Activated T-helper 1 cell treated with anti-CD3 and anti-CD28 coated beads, Interleukin-12 subunit alpha, Interleukin-12 subunit beta, Interleukin-2, Interleukin-4 antibody, amounts not matched to agents 30 ng/mL and 10 ng/mL and 1 ng/mL, durations not matched to agents 14 hours and 24 hours and 36 hours (primary cell): ENCODE measurements around the gene ANKRD42. TPM values are rescaled to one million over a fixed set of nuclear protein-coding genes. Genes with fewer than 3 reads are reported as not detected.
A peak's percentile ranks its signal among the peaks of the same experiment; 100 is the strongest.

Experiments
- DNase-seq: peaks from one replicate; pipeline ENCODE4 v3.0.0; 2021; ENCODE audit warnings: low spot score
- H3K27ac Mint-ChIP-seq: one replicate; pipeline ENCODE4 v1.8.0; 2021; ENCODE audit warnings: mild to moderate bottlenecking, mixed read lengths
- H3K27me3 Mint-ChIP-seq: one replicate; pipeline ENCODE4 v1.8.0; 2022; ENCODE audit warnings: mild to moderate bottlenecking, moderate library complexity, mixed read lengths; ENCODE audit not compliant: insufficient read depth
- H3K36me3 Mint-ChIP-seq: one replicate; pipeline ENCODE4 v1.8.0; 2021; ENCODE audit warnings: low read depth, mixed read lengths
- H3K4me1 Mint-ChIP-seq: one replicate; pipeline ENCODE4 v1.8.0; 2021; ENCODE audit warnings: low read depth, mixed read lengths
- H3K4me3 Mint-ChIP-seq: one replicate; pipeline ENCODE4 v1.8.0; 2021; ENCODE audit warnings: mild to moderate bottlenecking, moderate library complexity, mixed read lengths
- H3K9me3 Mint-ChIP-seq: one replicate; pipeline ENCODE4 v1.8.0; 2021; ENCODE audit warnings: mixed read lengths
- intact Hi-C: fragments of 100-400 bp; cut with micrococcal nuclease; formaldehyde crosslinking; loops from one replicate; pipeline ENCODE4 v1.15.1; 2024
- total RNA-seq: library from RNA; stranded (reverse); gene quantifications from 2 replicates; pipeline ENCODE4 v1.2.3, GENCODE V29; 2022

The ANKRD42 gene
- total RNA-seq, 1 donor from 2014 or later, result 3.3 TPM

- Mint-ChIP-seq H3K4me3 (peak within 1 kb of the TSS; percentile 96), H3K27ac (peak within 1 kb of the TSS; percentile 95), H3K9me3 (peaks cover 4% of the 10 kb centered on the region), H3K27me3 (peaks cover 4% of the 10 kb centered on the region), H3K4me1 (peaks cover 21% of the 10 kb centered on the region), H3K36me3 (peaks cover 12% of the 10 kb centered on the region)
- DNase-seq, result peak; percentile 91
- intact Hi-C loops, result loop anchor here (1.0 to 10.0 kb wide), 6 partner anchors 35 to 1411 kb away; partner anchors contain the start of genes ANKRD42, DDIAS and RAB30
Observed at GRCh38 chr11:83285771-83286528, 92.4 kb downstream of the ANKRD42 start, which contains the start of gene CCDC90B. TSS of gene CCDC90B (minus strand) at chr11:83286367. CDS start at chr11:83285972, 395 bp downstream.

- Mint-ChIP-seq H3K27me3 (peaks cover 4% of the 10 kb centered on the region), H3K4me3 (peak overlapping the region; percentile 27), H3K36me3 (peaks cover 10% of the 10 kb centered on the region), H3K4me1 (peaks cover 17% of the 10 kb centered on the region), H3K27ac (no peak overlapping the region), H3K9me3 (peaks cover 4% of the 10 kb centered on the region)
- DNase-seq, result no peak
- intact Hi-C loops, result loop anchor here (10.0 kb wide), 1 partner anchor 1413 kb away; no protein-coding TSS in a partner anchor
Observed at GRCh38 chr11:83287631-83288030, 94.1 kb downstream of the ANKRD42 start.

GRCh38 chr11:83292709-83293456 is 99.4 kb downstream of the ANKRD42 start:
- peaks cover 5% of the 10 kb centered on the region for H3K4me1 Mint-ChIP-seq
- no peak overlapping the region for H3K27ac Mint-ChIP-seq
- H3K4me3 Mint-ChIP-seq, result peak overlapping the region; percentile 55
- peaks cover 13% of the 10 kb centered on the region for H3K27me3 Mint-ChIP-seq
- H3K9me3 Mint-ChIP-seq, result no peaks in the 10 kb centered on the region
- intact Hi-C loops, result loop anchor here (1.0 to 2.0 kb wide), 2 partner anchors 432 to 526 kb away; no protein-coding TSS in a partner anchor
- no peaks in the 10 kb centered on the region for H3K36me3 Mint-ChIP-seq
- DNase-seq, result peak; percentile 25

- H3K27ac Mint-ChIP-seq, result no peak overlapping the region
- no peak for DNase-seq
- H3K9me3 Mint-ChIP-seq, result no peaks in the 10 kb centered on the region
- intact Hi-C loops, result loop anchor here (1.0 to 2.0 kb wide), 2 partner anchors 431 to 526 kb away; no protein-coding TSS in a partner anchor
- peaks cover 5% of the 10 kb centered on the region for H3K4me1 Mint-ChIP-seq
- peaks cover 11% of the 10 kb centered on the region for H3K27me3 Mint-ChIP-seq
- H3K4me3 Mint-ChIP-seq, result no peak overlapping the region
- no peaks in the 10 kb centered on the region for H3K36me3 Mint-ChIP-seq
Observed at GRCh38 chr11:83293457-83293774, 99.9 kb downstream of the ANKRD42 start.

GRCh38 chr11:83294208-83294607 is 100.7 kb downstream of the ANKRD42 start:
- Mint-ChIP-seq H3K9me3 (no peaks in the 10 kb centered on the region), H3K27ac (no peak overlapping the region), H3K36me3 (no peaks in the 10 kb centered on the region), H3K4me3 (no peak overlapping the region), H3K4me1 (peaks cover 5% of the 10 kb centered on the region), H3K27me3 (peaks cover 10% of the 10 kb centered on the region)
- intact Hi-C loops, result no loop called here
- no peak for DNase-seq

Other genes with a start within 250 kb of the ANKRD42 start
- gene RAB30, start 121.8 kb upstream of the ANKRD42 start, total RNA-seq, result 15.2 and 16.0 TPM in 2 replicates
- gene PCF11, start 36.6 kb upstream of the ANKRD42 start, total RNA-seq, result 62.2 and 62.8 TPM in 2 replicates
- 24.2 and 24.5 TPM in 2 replicates for gene CCDC90B, start 92.7 kb downstream of the ANKRD42 start, total RNA-seq